ENCODE results near the gene MECP2. TPM values are rescaled to one million over a fixed set of nuclear protein-coding genes. Genes with fewer than 3 reads are reported as not detected.

Gene MECP2
- total and polyA plus RNA-seq, 2 donors (not counting 1 experiment from before 2014, with no cell fraction given): 20.0 to 122 TPM

- no peaks in the 10 kb centered on the region for H3K36me3 ChIP-seq (replicated peaks in 1 of 2; ENCODE audit: control extremely low read depth in 1 of 2, control insufficient read depth in 1 of 2, extremely low read depth in 1 of 2, insufficient read depth in 2 of 2, low read length in 1 of 2)
- H3K27ac ChIP-seq (ENCODE audit: low read length in 2 of 2): no peak overlapping the region
- H3K27ac Mint-ChIP-seq: no peak overlapping the region
- no peaks in the 10 kb centered on the region for H3K79me2 ChIP-seq (ENCODE audit: control insufficient read depth, insufficient read depth, low read length)
- ChIA-PET POLR2A (no interaction called here), CTCF (interaction anchor here (1.0 kb wide), 1 partner anchor 209 kb away, joined by 3 read pairs; no protein-coding TSS in a partner anchor)
- no peak overlapping the region for H3K4me3 ChIP-seq (ENCODE audit: control extremely low read depth in 1 of 5, extremely low read depth in 1 of 5, insufficient read depth in 1 of 5, low read depth in 2 of 5, low read length in 4 of 5)
- no peaks in the 10 kb centered on the region for H3K27me3 Mint-ChIP-seq
- intact Hi-C loops (cut with micrococcal nuclease): no loop called here
- DNase-seq (no peak), ATAC-seq (ENCODE audit: low read depth) (no peak)
- no peaks in the 10 kb centered on the region for H3K9me3 ChIP-seq (ENCODE audit: control extremely low read depth in 1 of 3, control insufficient read depth in 2 of 3, insufficient read depth in 1 of 3, low read length in 2 of 3)
- no peak overlapping the region for H2AFZ ChIP-seq (ENCODE audit: insufficient read depth, low read depth, low read length, poor library complexity, severe bottlenecking)
- 39% methylated on average over 9 of the region's 30 CpGs for WGBS (ENCODE audit: insufficient coverage)
- no peak overlapping the region for H3K4me2 ChIP-seq (replicated peaks; ENCODE audit: low read depth, low read length, poor library complexity, severe bottlenecking)
- no peak for TF ChIP-seq EZH2 (IDR thresholded peaks at IDR 0.05; ENCODE audit: borderline replicate concordance, insufficient read depth, low read depth, low read length, poor library complexity, severe bottlenecking)
- TF ChIP-seq, protein P1, sequence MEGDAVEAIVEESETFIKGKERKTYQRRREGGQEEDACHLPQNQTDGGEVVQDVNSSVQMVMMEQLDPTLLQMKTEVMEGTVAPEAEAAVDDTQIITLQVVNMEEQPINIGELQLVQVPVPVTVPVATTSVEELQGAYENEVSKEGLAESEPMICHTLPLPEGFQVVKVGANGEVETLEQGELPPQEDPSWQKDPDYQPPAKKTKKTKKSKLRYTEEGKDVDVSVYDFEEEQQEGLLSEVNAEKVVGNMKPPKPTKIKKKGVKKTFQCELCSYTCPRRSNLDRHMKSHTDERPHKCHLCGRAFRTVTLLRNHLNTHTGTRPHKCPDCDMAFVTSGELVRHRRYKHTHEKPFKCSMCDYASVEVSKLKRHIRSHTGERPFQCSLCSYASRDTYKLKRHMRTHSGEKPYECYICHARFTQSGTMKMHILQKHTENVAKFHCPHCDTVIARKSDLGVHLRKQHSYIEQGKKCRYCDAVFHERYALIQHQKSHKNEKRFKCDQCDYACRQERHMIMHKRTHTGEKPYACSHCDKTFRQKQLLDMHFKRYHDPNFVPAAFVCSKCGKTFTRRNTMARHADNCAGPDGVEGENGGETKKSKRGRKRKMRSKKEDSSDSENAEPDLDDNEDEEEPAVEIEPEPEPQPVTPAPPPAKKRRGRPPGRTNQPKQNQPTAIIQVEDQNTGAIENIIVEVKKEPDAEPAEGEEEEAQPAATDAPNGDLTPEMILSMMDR (IDR thresholded peaks at IDR 0.05): no peak
- H3K4me3 Mint-ChIP-seq: no peak overlapping the region
- no peaks in the 10 kb centered on the region for H3K27me3 ChIP-seq (replicated peaks in 1 of 4; ENCODE audit: control extremely low read depth in 1 of 4, control insufficient read depth in 3 of 4, insufficient read depth in 4 of 4, low read length in 3 of 4)
- peaks cover 10% of the 10 kb centered on the region for H3K4me1 Mint-ChIP-seq
- no peaks in the 10 kb centered on the region for H4K20me1 ChIP-seq (ENCODE audit: control insufficient read depth, insufficient read depth, low read length, poor library complexity, severe bottlenecking)
- H3K4me1 ChIP-seq (ENCODE audit: control insufficient read depth in 2 of 2, insufficient read depth in 2 of 2, low read length in 2 of 2): peaks cover 3 to 23% of the 10 kb centered on the region in 2 donors
- no peak overlapping the region for H3K9ac ChIP-seq (ENCODE audit: low read length)
- no peaks in the 10 kb centered on the region for H3K9me3 Mint-ChIP-seq (ENCODE audit: insufficient read depth)
These were observed 28.0 kb upstream of the MECP2 start for GRCh38 chrX:154125391-154126040.

Measured in B cell (primary cell).